ENCODE measurements around the gene PRSS27.

- TF ChIP-seq GATA2 (IDR thresholded peaks at IDR 0.05; ENCODE audit: low read depth, low read length) (no peak), GATA3 (IDR thresholded peaks at IDR 0.05; ENCODE audit: low read depth, low read length) (no peak)
Measured at GRCh38 chr16:2701713-2702437, 18.1 kb downstream of the PRSS27 start.
